ENCODE data around the gene DOHH.
"Not testable (repeated sequence)": the region's sequence is repeated elsewhere in the genome, so short reads cannot be mapped to it uniquely, and the experiment has no call there.

DOHH gene

GRCh38 chr19:3456925-3457527 is 43.4 kb downstream of the DOHH start:
- no peak for DNase-seq

GRCh38 chr19:3455960-3456601 is 44.4 kb downstream of the DOHH start:
- no peak for DNase-seq

DNA sequence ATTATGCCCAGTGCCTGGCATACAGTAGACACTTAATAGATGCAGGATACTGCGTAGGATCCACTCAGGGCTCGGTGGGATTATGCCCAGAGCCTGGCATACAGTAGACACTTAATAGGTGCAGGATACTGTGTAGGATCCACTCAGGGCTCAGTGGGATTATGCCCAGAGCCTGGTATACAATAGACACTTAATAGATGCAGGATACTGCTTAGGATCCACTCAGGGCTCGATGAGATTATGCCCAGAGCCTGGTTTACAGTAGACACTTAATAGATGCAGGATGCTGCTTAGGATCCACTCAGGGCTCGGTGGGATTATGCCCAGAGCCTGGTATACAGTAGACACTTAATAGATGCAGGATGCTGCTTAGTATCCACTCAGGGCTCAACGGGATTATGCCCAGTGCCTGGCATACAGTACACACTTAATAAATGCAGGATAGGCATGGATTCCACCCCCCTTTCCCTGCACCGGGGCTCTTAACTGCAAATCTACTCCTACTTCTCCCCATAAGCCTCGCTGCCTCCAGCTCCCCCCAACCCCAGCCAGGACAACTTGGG is 45.0 kb downstream of the DOHH start:
- no peak for DNase-seq

- DNase-seq = no peak
These were observed 45.6 kb downstream of the DOHH start for GRCh38 chr19:3454656-3455392.

GRCh38 chr19:3453840-3454239 is 46.6 kb downstream of the DOHH start:
- DNase-seq = no peak

- DNase-seq = not testable (repeated sequence)
These were observed 47.6 kb downstream of the DOHH start for GRCh38 chr19:3452942-3453214.

DNA sequence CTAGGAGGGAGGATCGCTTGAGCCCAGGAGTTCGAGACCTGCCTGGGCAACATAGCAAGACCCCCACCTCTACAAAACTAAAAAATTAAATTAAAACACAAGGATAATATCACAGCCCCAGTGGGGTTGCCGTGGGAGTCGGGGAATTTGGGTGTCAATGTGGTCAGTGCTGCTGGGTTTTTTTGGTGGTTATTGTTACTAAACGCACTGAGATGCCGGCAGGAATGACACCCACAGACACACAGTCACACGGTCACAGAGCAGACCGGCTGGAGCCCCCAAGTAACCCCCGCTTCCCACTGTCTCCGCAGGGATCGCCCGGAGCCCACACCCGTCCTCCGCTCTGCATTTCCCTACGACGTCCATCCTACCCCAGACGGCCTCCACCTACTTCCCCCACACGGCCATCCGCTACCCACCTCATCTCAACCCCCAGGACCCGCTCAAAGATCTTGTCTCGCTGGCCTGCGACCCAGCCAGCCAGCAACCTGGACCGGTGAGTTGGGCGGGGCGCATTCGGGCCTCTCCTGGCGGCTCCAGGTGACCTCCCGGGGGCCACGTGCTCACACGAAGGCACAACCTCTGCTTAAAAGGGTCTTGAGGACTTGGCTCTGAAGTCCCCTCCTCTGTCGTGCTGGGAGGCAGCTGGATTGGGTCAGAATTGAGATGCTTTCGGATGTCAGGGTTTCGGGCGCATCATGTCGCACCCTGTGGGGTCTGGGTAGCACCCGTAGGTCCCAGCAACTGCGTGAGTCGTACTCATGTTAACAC is 48.1 kb downstream of the DOHH start:
- DNase-seq = no peak

DNA sequence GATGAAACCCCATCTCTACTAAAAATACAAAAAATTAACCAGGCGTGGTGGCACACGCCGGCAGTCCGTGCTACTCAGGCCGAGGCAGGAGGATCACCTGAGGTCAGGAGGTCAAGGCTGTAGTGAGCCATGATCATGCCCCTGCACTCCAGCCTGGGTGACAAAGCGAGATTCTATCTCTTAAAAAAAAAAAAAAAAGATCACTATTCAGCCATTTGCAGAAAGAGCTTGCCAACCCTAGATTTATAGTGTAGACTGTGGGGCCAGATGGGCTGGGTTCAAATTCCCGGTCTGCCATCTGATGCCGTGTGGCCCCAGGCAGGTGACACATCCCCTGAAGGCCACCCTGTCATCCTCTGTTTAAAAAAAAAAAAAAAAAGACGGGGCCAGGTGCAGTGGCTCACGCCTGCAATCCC is 49.0 kb downstream of the DOHH start:
- DNase-seq = peak; percentile 60

GRCh38 chr19:3450796-3451411 is 49.6 kb downstream of the DOHH start:
- DNase-seq = no peak

DNA sequence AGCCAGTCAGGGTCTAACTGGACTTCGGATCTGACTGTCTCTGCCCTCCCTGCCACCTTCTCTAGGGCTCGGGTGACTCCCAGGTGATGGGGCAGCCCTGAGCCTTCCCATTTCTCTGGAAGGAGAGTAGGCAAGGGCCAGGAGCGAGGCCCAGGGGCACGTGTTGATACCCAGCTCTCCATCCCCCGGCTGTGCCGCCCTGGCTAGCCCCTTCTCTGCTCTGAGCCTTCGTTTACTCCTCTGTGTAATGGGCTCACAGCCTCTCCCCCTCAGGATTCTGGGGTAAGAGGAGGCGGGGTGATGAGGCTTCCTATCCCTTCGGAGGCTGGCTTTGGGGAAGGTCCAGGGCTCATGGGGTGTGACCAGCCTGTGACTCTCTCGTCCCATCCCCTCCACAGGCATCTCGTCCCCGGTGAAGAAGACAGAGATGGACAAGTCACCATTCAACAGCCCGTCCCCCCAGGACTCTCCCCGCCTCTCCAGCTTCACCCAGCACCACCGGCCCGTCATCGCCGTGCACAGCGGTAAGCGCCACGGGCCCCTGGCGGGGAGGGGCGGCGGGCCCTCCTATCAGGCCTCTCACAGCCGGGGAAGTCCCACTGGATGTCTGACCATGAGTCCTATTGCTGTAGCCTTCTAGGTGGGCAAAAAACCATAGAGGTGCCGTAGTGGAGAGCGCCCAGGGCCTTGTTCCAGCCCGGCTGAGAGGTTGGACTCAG is 51.7 kb downstream of the DOHH start:
- DNase-seq = no peak

- DNase-seq = not testable (repeated sequence)
These were observed 53.8 kb downstream of the DOHH start for GRCh38 chr19:3446657-3447056.

GRCh38 chr19:3444695-3445234 is 55.7 kb downstream of the DOHH start:
- no peak for DNase-seq

GRCh38 chr19:3443840-3444694 is 56.4 kb downstream of the DOHH start:
- no peak for DNase-seq

- no peak for DNase-seq
These were observed 57.9 kb downstream of the DOHH start for GRCh38 chr19:3442487-3443071.

- DNase-seq = no peak
These were observed 58.5 kb downstream of the DOHH start for GRCh38 chr19:3441986-3442329.

DNA sequence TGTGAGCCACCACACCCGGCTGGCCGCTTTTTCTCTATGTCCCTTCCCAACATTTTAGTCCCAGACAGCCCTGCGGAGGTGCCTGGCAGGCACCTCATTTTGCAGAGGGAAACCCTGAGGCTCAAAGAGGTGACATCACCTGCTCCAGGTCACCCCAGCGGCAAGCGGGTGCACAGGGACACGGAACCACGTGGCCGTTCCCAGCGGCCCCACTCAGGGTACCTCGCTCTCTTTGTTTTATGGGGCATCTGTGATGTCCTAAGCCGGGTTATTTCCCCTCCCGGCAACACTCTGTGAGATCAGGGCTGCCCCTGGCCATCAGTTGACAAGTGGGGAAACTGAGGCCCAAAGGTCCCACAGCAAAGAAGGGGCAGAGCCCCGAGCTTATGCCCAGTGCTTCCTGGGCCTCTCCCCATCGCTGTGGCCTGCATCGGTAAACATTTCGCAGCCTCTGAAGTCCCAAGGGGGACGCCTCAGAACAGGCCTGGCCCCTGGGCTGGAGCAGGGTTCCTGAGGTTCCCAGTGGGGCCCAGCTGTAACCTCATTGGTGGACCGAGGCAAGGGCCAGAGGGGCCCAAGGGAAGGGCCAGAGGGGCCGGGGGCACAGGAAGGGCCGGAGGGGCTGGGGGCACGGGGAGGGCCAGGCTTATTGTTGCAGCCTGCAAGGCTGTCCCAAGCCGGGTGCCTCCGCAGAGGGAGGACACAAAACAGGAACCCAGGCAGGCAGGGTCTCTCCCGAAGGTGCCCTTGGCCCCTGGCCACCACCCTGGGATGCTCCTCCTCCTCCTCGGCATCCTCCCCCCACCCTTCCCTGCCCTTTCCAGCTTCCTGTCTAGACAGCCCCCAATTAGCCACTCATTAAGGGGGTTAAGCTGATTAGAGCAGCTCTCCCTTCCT is 59.1 kb downstream of the DOHH start:
- no peak for DNase-seq

All from NCI-H2171 (cell line).